Forelimb muscle (tissue), 1 donor: Measurements from ENCODE around the gene TGM5. TPM values are rescaled to one million over a fixed set of nuclear protein-coding genes. Genes with fewer than 3 reads are reported as not detected.

Experiments
- DNase-seq: peaks from one replicate; pipeline ENCODE4 v3.0.0-alpha.2; 2013; ENCODE audit warnings: low read depth
- polyA plus RNA-seq: library from polyadenylated mRNA; unstranded; fragments of 120-200 nt; gene quantifications from one replicate; pipeline ENCODE4 v1.2.1, GENCODE V29; 2013; ENCODE audit not compliant: insufficient read length

The TGM5 gene
- polyA plus RNA-seq, 1 donor: 0.16 TPM

GRCh38 chr15:43196760-43197548 lies 69.8 kb downstream of the TGM5 start:
- no peak for DNase-seq

- DNase-seq: no peak
Observed at GRCh38 chr15:43194795-43195194, 71.9 kb downstream of the TGM5 start.

GRCh38 chr15:43193710-43194109 lies 73.0 kb downstream of the TGM5 start:
- DNase-seq: no peak

- no peak for DNase-seq
Observed at GRCh38 chr15:43190178-43190577, 76.5 kb downstream of the TGM5 start.

GRCh38 chr15:43189296-43189695 lies 77.4 kb downstream of the TGM5 start:
- no peak for DNase-seq

GRCh38 chr15:43187544-43188155 lies 79.1 kb downstream of the TGM5 start:
- no peak for DNase-seq

GRCh38 chr15:43186003-43186353 lies 80.8 kb downstream of the TGM5 start:
- DNase-seq: no peak

- DNase-seq: no peak
Observed at GRCh38 chr15:43185157-43186002, 81.3 kb downstream of the TGM5 start, which contains the start of gene CCNDBP1. TSS of gene CCNDBP1 (plus strand) at chr15:43185403. CDS start at chr15:43185499, 96 bp downstream.

- no peak for DNase-seq
Observed at GRCh38 chr15:43184407-43185124, 82.2 kb downstream of the TGM5 start.

GRCh38 chr15:43183270-43183669 lies 83.5 kb downstream of the TGM5 start:
- DNase-seq: no peak

Other genes starting within 250 kb of the TGM5 start
- gene UBR1, start 160.9 kb downstream of the TGM5 start, polyA plus RNA-seq: 27.6 TPM
- 9.8 TPM for gene TMEM62, start 133.3 kb downstream of the TGM5 start, polyA plus RNA-seq
- 41.8 TPM for gene CCNDBP1, start 81.5 kb downstream of the TGM5 start, polyA plus RNA-seq
- gene EPB42, start 45.9 kb downstream of the TGM5 start, polyA plus RNA-seq: 3.0 TPM
- not detected for gene TGM7, start 35.3 kb upstream of the TGM5 start, polyA plus RNA-seq
- 5.0 TPM for gene LCMT2, start 63.6 kb upstream of the TGM5 start, polyA plus RNA-seq
- gene ZSCAN29, start 104.1 kb upstream of the TGM5 start, polyA plus RNA-seq: 14.4 TPM
- 13.1 TPM for gene TUBGCP4, start 104.2 kb upstream of the TGM5 start, polyA plus RNA-seq
- gene TP53BP1, start 226.2 kb upstream of the TGM5 start, polyA plus RNA-seq: 42.5 TPM